Measurements from ENCODE around the gene NUAK1.

DNA sequence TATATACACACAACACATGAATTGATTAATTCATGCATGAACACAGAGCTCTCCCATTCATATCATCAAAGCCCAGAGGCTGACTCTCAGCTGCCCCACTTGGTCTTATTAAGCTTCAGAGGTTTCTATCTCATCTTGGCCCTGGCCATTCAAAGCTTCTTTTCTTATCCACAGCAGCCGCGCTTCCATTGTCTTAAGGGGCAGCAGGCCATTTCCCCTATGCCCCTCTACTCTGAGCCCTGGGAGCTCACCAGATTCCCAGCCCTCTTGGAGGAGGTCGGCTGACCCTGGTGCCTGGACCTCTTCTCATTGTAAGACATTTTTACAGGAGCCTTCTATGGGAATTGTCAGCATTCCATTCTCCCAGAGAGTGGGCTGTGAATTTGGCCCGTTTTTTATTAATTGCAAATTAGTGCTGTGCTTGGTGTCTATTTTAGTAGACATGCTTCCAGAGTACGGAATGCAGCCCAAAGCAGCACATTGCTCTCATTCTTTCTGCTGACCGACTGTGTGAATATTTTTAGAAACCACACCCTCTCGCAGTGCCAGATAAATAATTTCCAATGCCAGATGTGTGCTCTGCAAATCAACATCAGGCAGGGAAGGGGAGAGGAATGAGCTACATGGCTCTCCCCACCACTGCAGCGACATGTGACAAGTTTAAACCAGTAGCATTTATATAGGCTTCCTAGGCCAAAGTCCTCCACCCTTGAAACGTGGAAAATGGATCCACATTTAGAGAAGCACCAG is 58.5 kb downstream of the NUAK1 start:
- TF ChIP-seq, protein P1, sequence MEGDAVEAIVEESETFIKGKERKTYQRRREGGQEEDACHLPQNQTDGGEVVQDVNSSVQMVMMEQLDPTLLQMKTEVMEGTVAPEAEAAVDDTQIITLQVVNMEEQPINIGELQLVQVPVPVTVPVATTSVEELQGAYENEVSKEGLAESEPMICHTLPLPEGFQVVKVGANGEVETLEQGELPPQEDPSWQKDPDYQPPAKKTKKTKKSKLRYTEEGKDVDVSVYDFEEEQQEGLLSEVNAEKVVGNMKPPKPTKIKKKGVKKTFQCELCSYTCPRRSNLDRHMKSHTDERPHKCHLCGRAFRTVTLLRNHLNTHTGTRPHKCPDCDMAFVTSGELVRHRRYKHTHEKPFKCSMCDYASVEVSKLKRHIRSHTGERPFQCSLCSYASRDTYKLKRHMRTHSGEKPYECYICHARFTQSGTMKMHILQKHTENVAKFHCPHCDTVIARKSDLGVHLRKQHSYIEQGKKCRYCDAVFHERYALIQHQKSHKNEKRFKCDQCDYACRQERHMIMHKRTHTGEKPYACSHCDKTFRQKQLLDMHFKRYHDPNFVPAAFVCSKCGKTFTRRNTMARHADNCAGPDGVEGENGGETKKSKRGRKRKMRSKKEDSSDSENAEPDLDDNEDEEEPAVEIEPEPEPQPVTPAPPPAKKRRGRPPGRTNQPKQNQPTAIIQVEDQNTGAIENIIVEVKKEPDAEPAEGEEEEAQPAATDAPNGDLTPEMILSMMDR (IDR thresholded peaks at IDR 0.05; ENCODE audit: low read depth, low read length, poor library complexity, severe bottlenecking): no peak
- TF ChIP-seq EZH2phosphoT487 (IDR thresholded peaks at IDR 0.05; ENCODE audit: borderline replicate concordance, low read length): no peak

Data from DOHH2 (cell line).